RWPE2 (cell line): ENCODE measurements around the gene COL4A2.

Experiments
- ATAC-seq: fragments of 200-7000 bp; cut with Tn5 transposase; 3 replicates; pipeline ENCODE4 v1.9.1; 2021; ENCODE audit warnings: low read depth
- DNase-seq: peaks from one replicate; pipeline ENCODE4 v3.0.0-alpha.2; 2020; ENCODE audit warnings: low spot score
- H3K27ac ChIP-seq: fragments of 450-650 bp; 2 replicates; pipeline ENCODE4 v1.5.1; 2017; ENCODE audit warnings: mild to moderate bottlenecking; ENCODE audit not compliant: poor library complexity, severe bottlenecking
- H3K27me3 ChIP-seq: fragments of 250-450 bp; sonication (Bioruptor Pico); 2 replicates; pipeline ENCODE4 v1.5.1; 2021; ENCODE audit warnings: mild to moderate bottlenecking, moderate library complexity; ENCODE audit not compliant: insufficient read depth, poor library complexity, severe bottlenecking
- H3K36me3 ChIP-seq: fragments of 250-450 bp; sonication (Bioruptor Pico); 2 replicates; pipeline ENCODE4 v1.5.1; 2020; ENCODE audit warnings: low read depth, mild to moderate bottlenecking, moderate library complexity
- H3K4me1 ChIP-seq: fragments of 250-450 bp; sonication (Bioruptor Pico); 2 replicates; pipeline ENCODE4 v1.5.1; 2021; ENCODE audit warnings: mild to moderate bottlenecking, moderate library complexity; ENCODE audit not compliant: insufficient read depth, poor library complexity, severe bottlenecking
- H3K4me3 ChIP-seq: fragments of 250-450 bp; sonication (Bioruptor Pico); 2 replicates; pipeline ENCODE4 v1.5.1; 2021; ENCODE audit warnings: mild to moderate bottlenecking, moderate library complexity; ENCODE audit not compliant: severe bottlenecking
- H3K9me3 ChIP-seq: fragments of 250-450 bp; sonication (Bioruptor Pico); 2 replicates; pipeline ENCODE4 v1.5.1; 2021; ENCODE audit warnings: mild to moderate bottlenecking, moderate library complexity; ENCODE audit not compliant: severe bottlenecking
- TF ChIP-seq, protein P1 (sequence below): fragments of 450-650 bp; IDR thresholded peaks from one replicate; pipeline ENCODE4 v1.5.1; 2017; ENCODE audit warnings: mild to moderate bottlenecking, moderate library complexity; ENCODE audit not compliant: poor library complexity, severe bottlenecking

COL4A2 gene

DNA sequence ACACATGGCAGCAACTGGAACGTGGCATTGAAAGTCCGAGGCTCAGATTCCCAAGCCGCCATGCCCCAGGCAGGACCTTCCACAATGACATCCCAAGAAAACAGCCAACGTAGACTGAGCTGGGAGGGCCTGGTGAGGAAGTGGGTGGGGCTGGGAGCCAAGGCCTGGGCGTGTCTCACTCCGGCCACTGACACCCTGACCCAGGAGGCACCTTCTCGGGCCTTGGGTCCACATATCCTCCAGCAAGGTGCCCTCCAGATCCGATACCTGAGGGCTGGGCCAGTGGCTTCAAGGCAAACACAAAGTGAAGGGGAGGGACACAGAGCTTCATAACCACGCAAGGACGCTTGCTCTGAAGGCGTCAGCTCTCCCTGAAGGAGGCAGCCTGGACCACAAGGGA lies 211.5 kb downstream of the COL4A2 start:
- H3K27ac ChIP-seq, result no peak overlapping the region
- H3K36me3 ChIP-seq, result 0 out of 2 replicates have a peak, but pooled peaks cover 4% of the 10 kb centered on the region
- DNase-seq, result no peak
- TF ChIP-seq, protein P1, sequence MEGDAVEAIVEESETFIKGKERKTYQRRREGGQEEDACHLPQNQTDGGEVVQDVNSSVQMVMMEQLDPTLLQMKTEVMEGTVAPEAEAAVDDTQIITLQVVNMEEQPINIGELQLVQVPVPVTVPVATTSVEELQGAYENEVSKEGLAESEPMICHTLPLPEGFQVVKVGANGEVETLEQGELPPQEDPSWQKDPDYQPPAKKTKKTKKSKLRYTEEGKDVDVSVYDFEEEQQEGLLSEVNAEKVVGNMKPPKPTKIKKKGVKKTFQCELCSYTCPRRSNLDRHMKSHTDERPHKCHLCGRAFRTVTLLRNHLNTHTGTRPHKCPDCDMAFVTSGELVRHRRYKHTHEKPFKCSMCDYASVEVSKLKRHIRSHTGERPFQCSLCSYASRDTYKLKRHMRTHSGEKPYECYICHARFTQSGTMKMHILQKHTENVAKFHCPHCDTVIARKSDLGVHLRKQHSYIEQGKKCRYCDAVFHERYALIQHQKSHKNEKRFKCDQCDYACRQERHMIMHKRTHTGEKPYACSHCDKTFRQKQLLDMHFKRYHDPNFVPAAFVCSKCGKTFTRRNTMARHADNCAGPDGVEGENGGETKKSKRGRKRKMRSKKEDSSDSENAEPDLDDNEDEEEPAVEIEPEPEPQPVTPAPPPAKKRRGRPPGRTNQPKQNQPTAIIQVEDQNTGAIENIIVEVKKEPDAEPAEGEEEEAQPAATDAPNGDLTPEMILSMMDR, result no peak
- ATAC-seq, result no peak
- H3K4me3 ChIP-seq, result no peak overlapping the region
- no peaks in the 10 kb centered on the region for H3K27me3 ChIP-seq
- H3K4me1 ChIP-seq, result no peaks in the 10 kb centered on the region
- H3K9me3 ChIP-seq, result no peaks in the 10 kb centered on the region

DNA sequence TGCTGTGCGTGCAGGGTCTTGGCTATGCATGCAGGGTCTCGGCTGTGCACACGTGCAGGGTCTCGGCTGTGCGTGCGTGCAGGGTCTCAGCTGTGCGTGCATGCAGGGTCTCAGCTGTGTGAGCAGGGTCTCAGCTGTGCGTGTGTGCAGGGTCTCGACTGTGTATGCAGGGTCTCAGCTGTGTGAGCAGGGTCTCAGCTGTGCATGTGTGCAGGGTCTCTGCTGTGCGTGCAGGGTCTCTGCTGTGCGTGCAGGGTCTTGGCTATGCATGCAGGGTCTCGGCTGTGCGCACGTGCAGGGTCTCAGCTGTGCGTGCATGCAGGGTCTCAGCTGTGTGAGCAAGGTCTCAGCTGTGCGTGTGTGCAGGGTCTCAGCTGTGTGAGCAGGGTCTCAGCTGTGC lies 212.0 kb downstream of the COL4A2 start:
- H3K9me3 ChIP-seq, result no peaks in the 10 kb centered on the region
- no peaks in the 10 kb centered on the region for H3K27me3 ChIP-seq
- H3K36me3 ChIP-seq, result 0 out of 2 replicates have a peak, but pooled peaks cover 4% of the 10 kb centered on the region
- H3K27ac ChIP-seq, result no peak overlapping the region
- H3K4me3 ChIP-seq, result no peak overlapping the region
- DNase-seq (no peak), ATAC-seq (no peak)
- TF ChIP-seq, protein P1, result no peak
- H3K4me1 ChIP-seq, result no peaks in the 10 kb centered on the region

DNA sequence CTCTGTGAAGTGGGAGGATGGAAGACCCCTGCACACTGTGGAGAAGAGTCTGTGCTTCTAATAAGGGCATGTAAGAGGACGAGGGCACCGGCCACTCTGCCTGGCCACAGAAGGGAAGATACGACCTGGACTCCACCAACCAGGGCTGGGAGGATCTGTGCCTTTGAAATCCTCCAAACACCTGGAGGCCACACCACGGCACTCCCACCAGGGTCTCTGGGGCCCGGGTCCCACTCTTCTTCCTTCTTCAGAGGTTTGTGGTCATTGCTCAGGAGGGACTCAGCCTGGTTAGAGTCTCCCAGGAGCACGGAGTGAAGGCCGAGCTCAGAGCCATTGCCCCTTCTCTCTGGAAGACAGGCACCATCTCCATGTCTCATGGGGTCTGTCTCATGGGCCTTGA lies 212.4 kb downstream of the COL4A2 start:
- H3K9me3 ChIP-seq, result no peaks in the 10 kb centered on the region
- DNase-seq, result no peak
- peaks cover under 1% of the 10 kb centered on the region for H3K4me1 ChIP-seq
- H3K4me3 ChIP-seq, result no peak overlapping the region
- no peaks in the 10 kb centered on the region for H3K27me3 ChIP-seq
- H3K27ac ChIP-seq, result no peak overlapping the region
- ATAC-seq, result no peak
- TF ChIP-seq, protein P1, result no peak
- 0 out of 2 replicates have a peak, but pooled peaks cover 4% of the 10 kb centered on the region for H3K36me3 ChIP-seq

DNA sequence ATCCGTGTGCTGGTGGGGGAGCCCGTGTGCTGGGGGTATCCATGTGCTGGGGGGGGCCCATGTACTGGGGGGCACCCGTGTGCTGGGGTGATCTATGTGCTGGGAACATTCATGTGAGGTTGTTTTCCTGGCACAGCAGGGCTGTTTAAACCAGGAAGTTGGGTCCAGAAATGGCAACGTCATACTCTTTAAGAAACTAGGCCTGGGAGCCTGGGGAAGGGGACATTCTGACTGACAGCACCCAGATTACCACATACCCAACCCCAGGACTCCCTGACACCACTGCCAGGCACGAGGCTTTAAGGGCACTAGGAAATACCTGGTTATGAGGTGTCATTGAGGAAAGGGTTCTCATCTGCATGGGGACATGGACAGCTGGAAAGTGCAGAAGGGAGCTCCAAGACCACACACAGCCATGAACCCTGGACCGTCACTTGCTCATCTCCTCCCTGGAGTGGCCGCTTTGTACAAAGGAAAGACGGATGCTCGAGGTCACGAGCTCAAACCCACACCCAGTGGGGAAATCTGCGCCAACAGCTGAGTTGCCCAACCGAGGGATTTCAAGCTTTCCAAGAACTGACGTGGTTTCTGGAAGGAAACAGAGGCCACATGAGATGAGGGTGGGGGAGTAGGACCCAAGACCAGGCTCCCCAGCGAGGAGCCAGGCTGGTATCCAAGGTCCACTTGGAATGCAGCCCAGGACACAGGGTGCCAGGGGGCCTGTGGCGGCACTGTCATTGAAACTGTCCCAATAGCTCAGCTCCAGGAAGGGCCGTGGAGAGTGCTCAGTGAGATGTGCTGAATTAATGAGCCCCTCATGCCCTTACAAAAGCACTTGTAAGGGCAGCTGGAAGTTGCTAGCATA lies 213.6 kb downstream of the COL4A2 start:
- H3K9me3 ChIP-seq, result no peaks in the 10 kb centered on the region
- no peak for DNase-seq
- H3K4me3 ChIP-seq, result no peak overlapping the region
- no peak for ATAC-seq
- TF ChIP-seq, protein P1, result no peak
- H3K27me3 ChIP-seq, result no peaks in the 10 kb centered on the region
- H3K27ac ChIP-seq, result no peak overlapping the region
- H3K36me3 ChIP-seq, result 0 out of 2 replicates have a peak, but pooled peaks cover 4% of the 10 kb centered on the region
- H3K4me1 ChIP-seq, result peaks cover 10% of the 10 kb centered on the region

DNA sequence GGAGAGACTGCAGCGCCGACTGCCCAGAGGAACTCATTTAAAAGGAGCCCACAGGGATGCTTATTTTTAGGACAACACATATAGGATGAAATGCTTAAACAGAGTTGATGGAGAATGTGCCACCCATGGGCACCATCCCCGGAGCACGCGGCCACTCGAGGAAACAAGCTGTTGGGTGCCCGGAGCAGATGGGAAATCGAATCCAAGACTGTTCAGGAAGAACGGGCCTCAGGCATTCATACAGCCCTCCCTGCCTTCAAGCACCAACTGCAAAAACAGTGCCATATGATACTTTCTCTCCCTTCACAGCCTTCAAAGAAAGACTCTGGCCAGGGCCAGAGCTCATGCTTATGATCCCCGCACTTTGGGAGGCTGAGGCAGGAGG lies 214.2 kb downstream of the COL4A2 start:
- H3K4me1 ChIP-seq, result peaks cover 10% of the 10 kb centered on the region
- ATAC-seq (no peak), DNase-seq (no peak)
- H3K9me3 ChIP-seq, result no peaks in the 10 kb centered on the region
- no peak overlapping the region for H3K27ac ChIP-seq
- TF ChIP-seq, protein P1, result no peak
- H3K36me3 ChIP-seq, result 0 out of 2 replicates have a peak, but pooled peaks cover 4% of the 10 kb centered on the region
- no peak overlapping the region for H3K4me3 ChIP-seq
- no peaks in the 10 kb centered on the region for H3K27me3 ChIP-seq
